GM12872 (cell line): ENCODE data around the gene C6orf141.

Source experiments
- TF ChIP-seq, protein P1 (sequence below): IDR thresholded peaks from 3 replicates; pipeline ENCODE4 v1.5.1; 2011; ENCODE audit warnings: low read depth, mild to moderate bottlenecking, low read length, moderate library complexity; ENCODE audit not compliant: insufficient read depth

Gene C6orf141

DNA sequence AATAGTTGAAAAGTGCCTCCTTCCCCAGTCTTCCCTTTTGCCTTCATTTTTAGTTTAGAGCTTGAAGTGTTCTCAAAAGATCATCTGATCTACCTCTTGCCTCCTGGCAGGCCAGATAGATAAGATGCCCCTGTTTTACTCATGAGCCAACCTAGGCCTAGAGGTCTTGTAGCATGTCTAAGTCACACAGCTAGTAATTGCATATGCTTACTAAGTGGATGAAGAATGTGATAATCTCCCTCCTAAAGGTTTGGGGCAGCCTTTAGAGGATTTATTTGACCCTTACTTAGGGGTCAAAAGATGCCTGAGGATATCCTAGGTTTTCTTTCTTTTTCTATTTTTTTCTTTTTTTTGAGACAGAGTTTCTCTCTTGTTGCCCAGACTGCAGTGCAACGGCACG lies 2.1 kb downstream of the C6orf141 start:
- TF ChIP-seq, protein P1, sequence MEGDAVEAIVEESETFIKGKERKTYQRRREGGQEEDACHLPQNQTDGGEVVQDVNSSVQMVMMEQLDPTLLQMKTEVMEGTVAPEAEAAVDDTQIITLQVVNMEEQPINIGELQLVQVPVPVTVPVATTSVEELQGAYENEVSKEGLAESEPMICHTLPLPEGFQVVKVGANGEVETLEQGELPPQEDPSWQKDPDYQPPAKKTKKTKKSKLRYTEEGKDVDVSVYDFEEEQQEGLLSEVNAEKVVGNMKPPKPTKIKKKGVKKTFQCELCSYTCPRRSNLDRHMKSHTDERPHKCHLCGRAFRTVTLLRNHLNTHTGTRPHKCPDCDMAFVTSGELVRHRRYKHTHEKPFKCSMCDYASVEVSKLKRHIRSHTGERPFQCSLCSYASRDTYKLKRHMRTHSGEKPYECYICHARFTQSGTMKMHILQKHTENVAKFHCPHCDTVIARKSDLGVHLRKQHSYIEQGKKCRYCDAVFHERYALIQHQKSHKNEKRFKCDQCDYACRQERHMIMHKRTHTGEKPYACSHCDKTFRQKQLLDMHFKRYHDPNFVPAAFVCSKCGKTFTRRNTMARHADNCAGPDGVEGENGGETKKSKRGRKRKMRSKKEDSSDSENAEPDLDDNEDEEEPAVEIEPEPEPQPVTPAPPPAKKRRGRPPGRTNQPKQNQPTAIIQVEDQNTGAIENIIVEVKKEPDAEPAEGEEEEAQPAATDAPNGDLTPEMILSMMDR, result no peak

DNA sequence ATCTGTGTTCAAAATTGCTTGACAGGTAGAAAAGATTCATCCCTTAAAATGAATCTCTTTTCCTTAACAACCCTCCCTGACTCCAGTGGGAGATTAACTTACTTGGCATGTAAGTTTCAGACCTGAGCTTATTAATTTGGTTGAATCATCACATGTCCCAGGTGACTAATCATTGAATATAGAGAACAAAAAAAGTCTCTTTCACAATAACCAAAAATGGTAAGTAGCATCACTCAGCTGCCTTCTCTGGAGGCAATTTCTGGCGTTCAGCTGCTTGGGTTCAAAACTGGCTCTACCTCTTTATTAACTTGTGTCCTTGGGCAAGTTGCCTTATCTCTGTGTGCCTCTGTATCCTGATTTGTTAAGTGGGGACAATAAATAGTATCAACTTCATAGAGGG lies 2.9 kb downstream of the C6orf141 start:
- TF ChIP-seq, protein P1, result no peak

DNA sequence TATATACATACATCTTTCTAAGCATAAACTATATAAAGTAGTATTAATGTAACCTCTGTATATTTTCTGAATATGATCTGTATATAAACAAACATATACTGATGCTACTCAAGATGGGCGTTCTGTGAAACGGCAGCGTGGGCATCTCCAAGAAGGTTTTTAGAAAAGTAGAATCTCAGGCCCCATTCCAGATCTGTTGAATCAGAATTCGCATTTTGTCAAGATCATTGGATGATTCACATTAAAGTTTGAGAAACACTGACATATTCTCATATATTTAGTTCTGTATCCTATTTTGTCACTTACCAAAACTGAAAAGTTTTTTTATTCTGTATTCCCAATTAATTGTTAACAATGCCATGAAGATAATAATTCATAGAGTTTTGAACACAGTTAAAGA lies 5.5 kb downstream of the C6orf141 start:
- TF ChIP-seq, protein P1, result no peak

DNA sequence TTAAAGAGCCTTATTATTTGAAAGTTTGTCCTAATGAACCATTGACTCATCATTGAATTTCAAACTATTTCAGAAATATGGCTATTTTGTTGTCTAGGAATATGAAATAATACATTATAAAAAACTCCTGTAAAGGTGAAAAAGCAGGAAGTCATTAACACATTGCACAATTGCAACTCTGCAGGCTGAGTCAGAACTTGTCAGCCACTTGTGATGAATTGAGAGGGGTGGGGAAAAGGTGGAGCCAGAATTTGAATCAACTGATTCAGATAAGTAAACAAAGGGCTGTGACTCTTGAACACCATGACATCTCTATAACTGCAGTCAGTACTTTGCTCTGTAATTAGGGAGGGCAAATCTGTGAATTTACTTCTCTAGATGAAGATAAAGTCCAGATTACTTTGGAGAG lies 6.0 kb downstream of the C6orf141 start:
- TF ChIP-seq, protein P1, result no peak

DNA sequence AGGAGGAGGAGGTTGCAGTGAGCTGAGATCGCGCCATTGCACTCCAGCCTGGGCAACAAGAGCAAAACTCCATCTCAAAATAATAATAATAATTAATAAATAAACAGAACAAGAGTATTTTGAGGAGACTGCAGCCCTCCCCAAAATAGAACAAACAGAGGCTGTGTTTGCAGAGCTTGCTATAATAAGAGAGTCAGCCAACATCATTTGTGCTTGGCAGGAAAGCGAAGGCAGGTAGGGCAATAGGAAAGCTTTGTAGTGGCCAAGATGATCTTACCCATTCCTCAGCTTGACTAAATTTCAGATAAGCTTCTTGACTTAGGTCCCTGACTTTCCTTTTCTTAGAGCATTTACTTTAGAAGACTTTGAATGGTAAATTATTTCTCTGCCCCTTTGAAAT lies 6.7 kb downstream of the C6orf141 start:
- TF ChIP-seq, protein P1, result no peak

DNA sequence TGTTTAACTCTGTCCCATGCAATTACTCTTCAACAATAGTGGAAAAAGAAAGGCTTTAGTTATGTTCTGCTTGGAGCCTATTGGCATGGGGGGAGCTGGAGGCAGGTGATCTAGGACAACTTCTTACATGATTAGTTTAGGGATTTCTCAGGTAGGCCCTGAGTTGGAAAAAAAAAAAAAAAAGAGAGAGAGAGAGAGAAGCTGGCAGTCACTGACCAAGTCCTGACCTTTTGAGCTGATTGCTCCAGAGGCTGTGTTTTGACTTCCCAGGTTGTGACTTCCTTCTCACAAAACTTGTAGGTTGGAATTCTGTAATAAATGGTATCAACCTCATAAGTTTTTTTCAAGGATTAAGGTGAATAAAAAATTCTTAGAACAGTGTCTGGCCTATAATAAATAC lies 7.8 kb downstream of the C6orf141 start:
- TF ChIP-seq, protein P1, result no peak

DNA sequence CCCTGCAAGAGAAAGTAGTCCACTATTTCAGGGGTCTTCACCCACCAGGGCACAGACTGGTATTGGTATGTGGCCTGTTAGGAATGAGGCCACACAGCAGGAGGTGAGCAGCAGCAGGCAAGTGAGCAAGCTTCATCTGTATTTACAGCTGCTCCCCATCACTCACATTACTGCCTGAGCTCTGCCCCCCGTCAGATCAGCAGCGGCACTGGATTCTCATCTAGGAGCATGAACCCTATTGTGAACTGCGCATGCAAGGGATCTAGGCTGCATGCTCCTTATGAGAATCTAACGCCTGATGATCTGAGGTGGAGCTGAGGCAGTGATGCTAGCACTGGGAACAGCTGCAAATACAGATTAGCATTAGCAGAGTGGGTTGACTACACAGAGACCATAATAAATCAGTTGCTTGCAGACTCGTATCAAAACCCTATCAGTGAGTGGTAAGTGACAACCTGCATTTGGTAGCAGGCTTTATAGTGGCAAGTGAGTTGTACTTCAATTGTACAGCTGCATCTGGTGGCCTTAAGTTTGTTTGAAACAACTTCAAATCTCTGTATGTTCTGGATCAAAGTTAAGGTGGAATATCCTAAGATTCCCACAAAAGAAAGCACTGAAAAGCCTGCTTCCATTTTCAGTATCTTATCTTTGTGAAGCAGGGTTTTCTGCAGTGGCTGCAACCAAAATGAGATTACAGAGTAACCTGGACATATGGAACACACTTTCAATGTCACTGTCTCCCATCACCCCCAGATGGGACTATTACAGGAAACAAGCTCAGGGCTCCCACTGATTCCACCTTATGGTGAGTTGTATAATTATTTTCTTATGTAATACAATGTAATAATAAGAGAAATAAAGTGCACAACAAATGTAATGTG lies 12.8 kb downstream of the C6orf141 start:
- TF ChIP-seq, protein P1, result no peak
